NCI-H345 treated with DMSO at 0.1 percent for 48 hours (cell line): Measurements from ENCODE around the gene BBOF1.
"Not testable (repeated sequence)": the region's sequence is repeated elsewhere in the genome, so short reads cannot be mapped to it uniquely, and the experiment has no call there.

Source experiments
- DNase-seq: peaks from one replicate; lab custom pipeline; 2025; ENCODE audit not compliant: unreplicated experiment; lab: John Stamatoyannopoulos, UW

BBOF1 gene

DNA sequence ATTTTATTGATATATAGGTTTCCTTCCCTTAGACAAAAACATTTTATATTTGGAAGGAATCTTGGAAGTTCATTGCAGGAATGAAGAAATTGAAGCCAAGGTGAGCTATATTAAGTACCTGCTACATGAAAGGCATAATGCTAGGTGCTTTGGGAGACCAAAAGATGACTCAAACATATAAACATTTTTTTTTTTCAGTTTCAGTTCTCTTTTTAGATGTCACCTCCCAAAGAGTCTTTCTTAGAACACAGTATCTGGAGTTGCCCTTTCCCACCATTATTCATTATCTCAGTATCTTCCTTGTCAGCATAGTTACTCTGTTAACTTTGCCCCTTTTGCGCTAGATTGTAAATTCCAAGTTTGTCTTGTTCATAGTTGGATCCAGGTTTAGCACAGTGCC lies 66.7 kb downstream of the BBOF1 start:
- DNase-seq: no peak

- DNase-seq: no peak
Measured at GRCh38 chr14:74089251-74090020, 70.3 kb downstream of the BBOF1 start.

- no peak for DNase-seq
Measured at GRCh38 chr14:74105381-74105780, 86.2 kb downstream of the BBOF1 start.

GRCh38 chr14:74109369-74109768 lies 90.2 kb downstream of the BBOF1 start:
- DNase-seq: no peak

- DNase-seq: not testable (repeated sequence)
Measured at GRCh38 chr14:74111395-74112216, 92.5 kb downstream of the BBOF1 start.
